ACHN (cell line): ENCODE measurements around the gene IGFBP4.

ENCODE experiments used
- DNase-seq: peaks from one replicate; pipeline ENCODE4 v3.0.0-alpha.2; 2015
- in situ Hi-C: cut with HindIII; loops from 2 replicates; pipeline ENCODE4 v1.10.0; 2017; ENCODE audit warnings: low sequenced_read_pairs, low pct_ligation_motif_present, low pct_unique_long_range_greater_than_20kb

Gene IGFBP4

DNA sequence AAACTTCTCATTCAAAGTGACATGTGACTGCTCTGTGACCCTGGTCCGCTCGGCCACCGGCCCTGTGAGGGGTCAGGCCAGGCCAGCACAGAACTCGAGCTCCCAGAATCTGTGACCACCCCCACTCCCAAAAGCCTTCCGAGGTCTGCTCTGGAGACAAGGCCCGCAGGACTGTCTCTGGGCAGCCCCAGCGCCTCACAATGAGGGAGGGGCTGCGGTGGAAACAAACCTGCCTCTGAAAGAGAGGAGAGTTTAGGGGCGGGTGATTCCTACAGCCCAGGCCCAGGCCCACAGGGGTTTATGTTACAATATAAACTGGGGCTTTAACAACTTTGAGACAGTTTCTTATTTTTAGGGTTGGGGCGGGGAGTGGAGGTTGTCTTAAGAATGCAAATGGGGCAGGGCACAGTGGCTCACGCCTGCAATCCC, 19.9 kb downstream of the IGFBP4 start:
- no peak for DNase-seq

DNA sequence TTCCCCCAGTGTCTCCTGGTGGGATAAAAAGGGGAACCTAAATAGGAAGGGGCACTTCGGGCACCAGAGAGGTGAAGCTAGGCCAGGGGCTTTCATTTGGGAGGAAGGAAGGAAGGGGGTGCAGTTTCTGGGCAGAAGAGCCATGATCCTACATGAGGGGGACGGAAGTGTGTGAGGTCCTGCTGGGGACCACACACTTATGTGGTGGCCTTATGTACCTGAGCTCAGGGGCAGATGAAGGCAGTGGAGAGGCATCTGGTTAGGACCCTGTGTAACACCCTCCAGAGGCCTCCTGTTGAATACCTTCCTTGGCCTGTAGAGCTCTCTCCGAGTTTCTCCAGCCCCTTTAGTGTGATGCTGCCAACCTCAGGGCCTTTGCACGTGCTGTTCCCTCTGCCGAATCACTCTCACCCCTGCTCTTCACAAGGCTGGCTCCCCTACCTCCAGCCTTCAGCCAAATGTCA, 21.2 kb downstream of the IGFBP4 start:
- DNase-seq = no peak
- in situ Hi-C loops = no loop called here

More for the DNA sequence above, 19.9 kb downstream of the IGFBP4 start:
- in situ Hi-C loops = no loop called here

GRCh38 chr17:40466298-40466971, 23.2 kb downstream of the IGFBP4 start:
- in situ Hi-C loops = no loop called here
- no peak for DNase-seq

DNA sequence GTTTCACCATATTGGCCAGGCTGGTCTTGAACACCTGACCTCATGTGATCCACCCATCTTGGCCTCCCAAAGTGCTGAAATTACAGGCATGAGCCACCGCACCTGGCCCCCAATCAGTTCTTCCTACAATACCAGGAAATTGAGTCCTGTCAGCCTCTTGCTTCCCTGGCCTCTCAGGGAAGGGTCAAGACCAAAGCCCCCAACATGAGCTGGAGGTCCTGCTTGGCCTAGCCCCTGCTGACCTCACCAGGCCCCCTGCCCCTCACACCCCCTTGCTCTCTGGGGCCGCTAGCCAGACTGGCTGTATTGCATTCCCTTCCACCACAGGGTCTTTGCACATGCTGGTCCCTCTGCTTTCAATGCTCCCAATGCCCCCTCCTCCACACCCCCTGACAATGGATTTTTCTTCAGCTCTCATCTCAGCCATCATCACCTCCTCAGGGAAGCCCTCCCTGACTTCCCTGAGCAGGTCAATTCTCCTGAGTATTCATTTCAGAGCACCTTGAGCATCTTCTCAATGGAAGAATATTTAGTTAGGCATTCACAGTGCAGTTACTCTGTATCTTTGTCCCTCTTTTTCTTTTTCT, 24.1 kb downstream of the IGFBP4 start:
- no peak for DNase-seq
- in situ Hi-C loops = no loop called here

DNA sequence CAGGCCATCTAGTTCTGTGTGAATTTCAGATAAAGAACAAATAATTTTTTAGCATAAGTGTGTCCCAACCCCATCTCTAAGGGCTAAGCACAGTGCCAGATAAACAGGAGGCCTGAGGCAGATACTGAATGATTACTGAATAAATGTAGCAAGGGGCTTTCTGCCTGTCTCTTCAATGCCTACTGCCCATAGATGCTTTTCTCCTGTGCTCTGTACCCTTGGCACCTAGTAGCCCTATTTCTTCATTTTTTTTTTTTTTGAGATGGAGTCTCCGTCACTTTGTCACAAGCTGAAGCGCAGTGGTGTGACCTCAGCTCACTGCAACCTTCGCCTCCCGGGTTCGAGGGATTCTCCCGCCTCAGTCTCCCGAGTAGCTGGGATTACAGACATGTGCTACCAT, 25.3 kb downstream of the IGFBP4 start:
- in situ Hi-C loops = no loop called here

GRCh38 chr17:40469805-40470675, 26.8 kb downstream of the IGFBP4 start:
- no peak for DNase-seq
- in situ Hi-C loops = no loop called here

More for the DNA sequence above, 25.3 kb downstream of the IGFBP4 start:
- no peak for DNase-seq

GRCh38 chr17:40470932-40471828, 27.9 kb downstream of the IGFBP4 start:
- in situ Hi-C loops = no loop called here
- DNase-seq = no peak

GRCh38 chr17:40471846-40472732, 28.8 kb downstream of the IGFBP4 start:
- DNase-seq = no peak
- in situ Hi-C loops = no loop called here

- no peak for DNase-seq
- in situ Hi-C loops = no loop called here
These were observed 29.6 kb downstream of the IGFBP4 start for GRCh38 chr17:40472733-40473452.

GRCh38 chr17:40473573-40474365, 30.5 kb downstream of the IGFBP4 start:
- in situ Hi-C loops = no loop called here
- no peak for DNase-seq

DNA sequence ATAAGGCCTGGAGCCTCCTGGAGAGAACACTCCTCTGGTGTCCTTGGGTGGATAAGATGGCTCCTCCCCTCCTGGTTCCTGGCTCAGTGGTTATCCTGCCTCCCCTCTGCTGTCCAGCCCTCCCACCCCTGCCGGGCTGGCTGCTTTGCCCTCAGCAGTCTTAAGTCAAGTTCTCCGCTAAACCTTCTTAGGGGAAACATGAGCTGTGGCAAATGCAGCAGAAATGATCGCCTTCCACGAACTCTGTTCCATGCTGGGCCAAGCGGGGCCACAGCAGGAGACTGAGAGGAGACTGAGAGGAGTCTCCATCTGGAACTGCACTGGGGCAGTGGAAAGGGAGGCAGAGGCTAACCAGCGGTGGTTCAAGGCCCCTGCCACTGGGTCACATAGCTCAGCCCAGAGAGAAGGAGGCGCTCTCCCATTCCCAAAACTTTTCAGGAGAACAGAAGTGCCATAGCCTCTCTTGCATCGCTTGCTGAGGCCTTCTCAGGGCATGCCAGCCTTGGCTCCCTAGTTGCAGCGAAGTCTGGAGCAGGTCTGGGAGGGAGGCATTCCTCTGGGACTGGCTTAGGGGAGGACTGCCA, 31.3 kb downstream of the IGFBP4 start:
- in situ Hi-C loops = no loop called here

GRCh38 chr17:40475234-40475908, 32.1 kb downstream of the IGFBP4 start:
- DNase-seq = no peak
- in situ Hi-C loops = no loop called here

More for the DNA sequence above, 31.3 kb downstream of the IGFBP4 start:
- no peak for DNase-seq

- in situ Hi-C loops = no loop called here
- no peak for DNase-seq
These were observed 34.5 kb downstream of the IGFBP4 start for GRCh38 chr17:40477796-40478195.

- in situ Hi-C loops = no loop called here
- no peak for DNase-seq
These were observed 35.2 kb downstream of the IGFBP4 start for GRCh38 chr17:40478486-40478885.

DNA sequence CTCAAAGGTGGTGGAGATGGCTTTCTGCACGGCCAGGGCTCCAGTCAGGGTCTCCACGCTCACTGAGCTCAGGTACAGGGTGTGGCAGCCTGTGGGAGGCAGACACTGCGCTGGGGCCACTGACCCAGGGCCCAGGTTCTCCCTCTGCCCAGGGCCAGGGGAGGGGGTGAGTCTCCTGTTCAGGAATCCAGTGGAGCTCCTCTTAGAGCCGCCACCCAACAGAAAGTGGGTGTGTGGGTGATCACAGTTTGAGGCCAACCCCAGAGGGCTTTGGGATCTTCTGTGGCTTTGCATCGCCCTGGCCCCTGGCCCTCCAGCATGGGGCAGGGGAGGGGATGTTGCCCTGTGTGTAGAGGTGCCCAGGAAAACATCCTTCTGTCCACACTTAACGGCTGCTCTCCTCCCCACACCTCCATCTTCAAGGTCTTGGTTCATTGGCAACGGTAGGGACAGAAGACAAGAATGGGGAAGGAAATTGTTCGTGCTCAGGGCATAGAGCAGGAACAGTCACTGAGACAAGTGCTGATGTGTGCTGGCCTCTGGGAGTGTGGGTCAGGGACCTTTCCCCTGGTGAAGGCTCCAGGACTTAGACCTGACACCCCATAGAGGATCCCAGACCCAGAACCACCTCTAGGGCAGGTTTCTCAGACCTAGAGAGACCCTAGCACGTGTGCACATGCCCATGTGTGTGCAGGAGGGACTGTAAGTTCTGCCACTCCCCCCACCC, 36.7 kb downstream of the IGFBP4 start:
- in situ Hi-C loops = no loop called here

More for the DNA sequence above, 36.7 kb downstream of the IGFBP4 start:
- DNase-seq = no peak
